Transverse colon (tissue), 4 donors: ENCODE measurements around the gene KCNT2.
"Not testable (repeated sequence)": the region's sequence is repeated elsewhere in the genome, so short reads cannot be mapped to it uniquely, and the experiment has no call there.

ENCODE experiments used
- CTCF ChIP-seq, 5 experiments: fragments of 200-600 bp in 3 of 5; fragments of 450-650 bp in 2 of 5; sonication (generic) in 3 of 5; IDR thresholded peaks; 1 replicate in 2 of 5; 2 replicates in 3 of 5; pipeline ENCODE4 v1.5.1; 2016 to 2017; ENCODE audit warnings: antibody characterized with exemption in 5 of 5, inconsistent platforms in 3 of 5, mild to moderate bottlenecking in 2 of 5, moderate library complexity in 1 of 5
- POLR2AphosphoS5 ChIP-seq, 3 donors: sonication (generic); formaldehyde crosslinking; IDR thresholded peaks; one replicate each; pipeline ENCODE4 v1.6.1; 2016; ENCODE audit warnings: antibody characterized with exemption in 3 of 3

- TF ChIP-seq POLR2AphosphoS5, CTCF (IDR thresholded peaks at IDR 0.05): not testable (repeated sequence)
Measured at GRCh38 chr1:196504224-196504623, 104.0 kb downstream of the KCNT2 start.
